ENCODE measurements around the gene SLC39A1. TPM values are rescaled to one million over a fixed set of nuclear protein-coding genes. Genes with fewer than 3 reads are reported as not detected.
A peak's percentile ranks its signal among the peaks of the same experiment; 100 is the strongest.

Gene SLC39A1
- polyA plus RNA-seq, 1 donor from 2014 or later, result 35.2 TPM

DNA sequence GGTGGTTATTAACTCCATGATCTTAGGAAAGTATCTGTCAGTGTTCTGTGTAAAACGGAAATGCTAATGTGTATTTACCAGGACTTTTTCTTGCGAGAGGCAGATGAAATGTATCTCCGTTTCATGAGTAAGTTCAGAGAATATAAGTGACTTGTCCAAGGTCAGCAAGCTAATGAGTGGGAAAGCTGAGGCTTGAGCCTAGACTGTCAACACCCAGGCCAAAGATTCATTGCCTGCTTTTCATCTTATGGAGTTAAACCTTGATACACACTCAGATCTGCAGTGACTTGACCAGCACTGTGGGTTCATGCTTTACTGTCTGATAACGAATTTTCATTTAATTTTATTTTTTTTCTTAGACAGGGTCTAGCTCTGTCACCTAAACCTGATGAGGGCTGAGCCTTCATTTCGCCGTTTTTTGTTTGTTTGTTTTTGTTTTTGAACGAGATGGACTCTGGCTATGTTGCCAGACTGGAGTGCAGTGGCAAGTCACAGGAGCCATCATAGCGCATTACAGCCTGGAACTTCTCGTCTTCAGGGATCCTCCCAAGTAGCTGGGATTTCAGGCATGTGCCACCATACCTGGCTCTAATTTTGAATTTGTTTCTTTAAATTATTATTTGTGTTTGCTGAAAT is 15.1 kb upstream of the SLC39A1 start:
- no peaks in the 10 kb centered on the region for H3K36me3 ChIP-seq (ENCODE audit: insufficient read depth, low read length)
- no peaks in the 10 kb centered on the region for H4K20me1 ChIP-seq (ENCODE audit: insufficient read depth)
- H3K4me3 ChIP-seq (ENCODE audit: low read length), result peak overlapping the region; percentile 100
- peak overlapping the region; percentile 91 for H3K27ac ChIP-seq (ENCODE audit: low read length)
- peaks cover 11% of the 10 kb centered on the region for H3K79me2 ChIP-seq (replicated peaks; ENCODE audit: insufficient read depth, low read length)
- H3K9me2 ChIP-seq (ENCODE audit: insufficient read depth, low read length), result no peaks in the 10 kb centered on the region
- TF ChIP-seq, protein P1, sequence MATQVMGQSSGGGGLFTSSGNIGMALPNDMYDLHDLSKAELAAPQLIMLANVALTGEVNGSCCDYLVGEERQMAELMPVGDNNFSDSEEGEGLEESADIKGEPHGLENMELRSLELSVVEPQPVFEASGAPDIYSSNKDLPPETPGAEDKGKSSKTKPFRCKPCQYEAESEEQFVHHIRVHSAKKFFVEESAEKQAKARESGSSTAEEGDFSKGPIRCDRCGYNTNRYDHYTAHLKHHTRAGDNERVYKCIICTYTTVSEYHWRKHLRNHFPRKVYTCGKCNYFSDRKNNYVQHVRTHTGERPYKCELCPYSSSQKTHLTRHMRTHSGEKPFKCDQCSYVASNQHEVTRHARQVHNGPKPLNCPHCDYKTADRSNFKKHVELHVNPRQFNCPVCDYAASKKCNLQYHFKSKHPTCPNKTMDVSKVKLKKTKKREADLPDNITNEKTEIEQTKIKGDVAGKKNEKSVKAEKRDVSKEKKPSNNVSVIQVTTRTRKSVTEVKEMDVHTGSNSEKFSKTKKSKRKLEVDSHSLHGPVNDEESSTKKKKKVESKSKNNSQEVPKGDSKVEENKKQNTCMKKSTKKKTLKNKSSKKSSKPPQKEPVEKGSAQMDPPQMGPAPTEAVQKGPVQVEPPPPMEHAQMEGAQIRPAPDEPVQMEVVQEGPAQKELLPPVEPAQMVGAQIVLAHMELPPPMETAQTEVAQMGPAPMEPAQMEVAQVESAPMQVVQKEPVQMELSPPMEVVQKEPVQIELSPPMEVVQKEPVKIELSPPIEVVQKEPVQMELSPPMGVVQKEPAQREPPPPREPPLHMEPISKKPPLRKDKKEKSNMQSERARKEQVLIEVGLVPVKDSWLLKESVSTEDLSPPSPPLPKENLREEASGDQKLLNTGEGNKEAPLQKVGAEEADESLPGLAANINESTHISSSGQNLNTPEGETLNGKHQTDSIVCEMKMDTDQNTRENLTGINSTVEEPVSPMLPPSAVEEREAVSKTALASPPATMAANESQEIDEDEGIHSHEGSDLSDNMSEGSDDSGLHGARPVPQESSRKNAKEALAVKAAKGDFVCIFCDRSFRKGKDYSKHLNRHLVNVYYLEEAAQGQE (IDR thresholded peaks at IDR 0.05; ENCODE audit: borderline replicate concordance), result no peak
- no peak for TF ChIP-seq EP300 (conservative IDR thresholded peaks at IDR 0.05; ENCODE audit: poor library complexity, severe bottlenecking)
- TF ChIP-seq, protein P2, sequence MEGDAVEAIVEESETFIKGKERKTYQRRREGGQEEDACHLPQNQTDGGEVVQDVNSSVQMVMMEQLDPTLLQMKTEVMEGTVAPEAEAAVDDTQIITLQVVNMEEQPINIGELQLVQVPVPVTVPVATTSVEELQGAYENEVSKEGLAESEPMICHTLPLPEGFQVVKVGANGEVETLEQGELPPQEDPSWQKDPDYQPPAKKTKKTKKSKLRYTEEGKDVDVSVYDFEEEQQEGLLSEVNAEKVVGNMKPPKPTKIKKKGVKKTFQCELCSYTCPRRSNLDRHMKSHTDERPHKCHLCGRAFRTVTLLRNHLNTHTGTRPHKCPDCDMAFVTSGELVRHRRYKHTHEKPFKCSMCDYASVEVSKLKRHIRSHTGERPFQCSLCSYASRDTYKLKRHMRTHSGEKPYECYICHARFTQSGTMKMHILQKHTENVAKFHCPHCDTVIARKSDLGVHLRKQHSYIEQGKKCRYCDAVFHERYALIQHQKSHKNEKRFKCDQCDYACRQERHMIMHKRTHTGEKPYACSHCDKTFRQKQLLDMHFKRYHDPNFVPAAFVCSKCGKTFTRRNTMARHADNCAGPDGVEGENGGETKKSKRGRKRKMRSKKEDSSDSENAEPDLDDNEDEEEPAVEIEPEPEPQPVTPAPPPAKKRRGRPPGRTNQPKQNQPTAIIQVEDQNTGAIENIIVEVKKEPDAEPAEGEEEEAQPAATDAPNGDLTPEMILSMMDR (IDR thresholded peaks at IDR 0.05; ENCODE audit: poor library complexity, severe bottlenecking), result no peak
- peak overlapping the region; percentile 59 for H3K4me2 ChIP-seq (ENCODE audit: low read length)
- H3K9me3 ChIP-seq (ENCODE audit: low read length), result no peaks in the 10 kb centered on the region
- H3F3A ChIP-seq (ENCODE audit: insufficient read depth, low read length, poor library complexity, severe bottlenecking), result no peaks in the 10 kb centered on the region
- H3K27me3 ChIP-seq (ENCODE audit: insufficient read depth, low read depth, low read length), result no peaks in the 10 kb centered on the region
- peak overlapping the region; percentile 61 for H2AFZ ChIP-seq (ENCODE audit: low read depth, low read length)
- peak overlapping the region; percentile 88 for H3K9ac ChIP-seq (ENCODE audit: low read length)

DNA sequence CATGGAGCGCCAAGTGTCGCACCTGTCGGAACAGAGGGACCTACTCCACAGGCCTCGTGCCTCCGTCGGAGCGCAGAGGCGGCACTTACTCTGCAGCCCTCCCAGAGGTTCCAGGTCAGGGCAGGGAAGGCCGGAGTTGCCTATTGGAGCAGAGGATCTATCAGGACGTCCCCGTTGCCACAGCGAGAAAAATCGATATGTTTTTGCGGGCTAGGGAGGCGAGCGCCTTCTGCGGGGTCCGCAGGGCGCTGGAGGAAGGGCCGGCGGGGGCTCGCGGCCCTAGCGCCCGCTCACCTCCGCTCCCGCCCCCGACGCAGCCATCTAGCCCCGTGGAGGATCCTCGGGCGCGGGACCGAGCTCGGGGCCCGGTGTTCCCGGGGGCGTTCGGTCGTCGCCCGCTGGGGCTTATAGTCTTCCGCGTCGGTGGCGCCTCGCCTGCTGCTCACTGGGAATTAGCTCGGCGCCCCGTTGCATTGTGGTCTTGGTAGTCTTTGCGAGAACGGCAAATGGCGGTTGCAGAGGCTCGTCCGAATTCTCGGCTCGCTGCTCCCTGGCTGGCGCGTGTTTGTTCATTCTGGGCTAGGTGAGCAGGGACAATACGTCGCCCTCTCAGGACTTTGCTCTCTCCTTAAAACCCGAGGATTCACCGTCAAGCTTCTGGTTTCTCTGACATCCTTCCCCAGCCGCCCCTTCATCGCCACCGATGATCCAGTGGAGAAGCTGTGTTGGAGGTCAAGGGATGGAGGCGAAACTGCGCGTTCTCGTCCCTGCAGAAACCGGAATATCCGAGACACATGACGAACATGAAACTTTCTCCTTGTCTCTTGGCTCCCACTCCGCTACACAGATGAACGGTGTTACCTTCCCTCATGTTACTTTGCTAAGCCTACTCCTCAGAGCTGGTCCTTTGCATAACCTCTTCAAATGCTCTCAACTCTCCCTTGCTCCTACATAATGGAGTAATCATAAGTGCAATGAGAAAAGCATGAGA is 14.2 kb upstream of the SLC39A1 start, which contains the start of gene JTB:
Gene JTB (minus strand): TSS at position 425 of the 991 bp plus-strand sequence. CDS start 422 bp downstream, at position 3.
- peaks cover 11% of the 10 kb centered on the region for H3K79me2 ChIP-seq (replicated peaks; ENCODE audit: insufficient read depth, low read length)
- H4K20me1 ChIP-seq (ENCODE audit: insufficient read depth), result no peaks in the 10 kb centered on the region
- H3K36me3 ChIP-seq (ENCODE audit: insufficient read depth, low read length), result no peaks in the 10 kb centered on the region
- H3F3A ChIP-seq (ENCODE audit: insufficient read depth, low read length, poor library complexity, severe bottlenecking), result no peaks in the 10 kb centered on the region
- H2AFZ ChIP-seq (ENCODE audit: low read depth, low read length), result peak within 1 kb of the TSS; percentile 61
- no peaks in the 10 kb centered on the region for H3K27me3 ChIP-seq (ENCODE audit: insufficient read depth, low read depth, low read length)
- peak within 1 kb of the TSS; percentile 88 for H3K9ac ChIP-seq (ENCODE audit: low read length)
- H3K9me2 ChIP-seq (ENCODE audit: insufficient read depth, low read length), result no peaks in the 10 kb centered on the region
- H3K9me3 ChIP-seq (ENCODE audit: low read length), result no peaks in the 10 kb centered on the region
- TF ChIP-seq MXI1 (conservative IDR thresholded peaks at IDR 0.05; ENCODE audit: poor library complexity, severe bottlenecking), result peak; percentile 81
- TF ChIP-seq SMC3 (conservative IDR thresholded peaks at IDR 0.05; ENCODE audit: poor library complexity), result peak; percentile 20
- TF ChIP-seq, protein P1 (IDR thresholded peaks at IDR 0.05; ENCODE audit: borderline replicate concordance), result peak; percentile 30
- peak; percentile 53 for TF ChIP-seq TAF1 (IDR thresholded peaks at IDR 0.05; ENCODE audit: low read depth)
- TF ChIP-seq RAD21 (conservative IDR thresholded peaks at IDR 0.05), result no peak
- TF ChIP-seq POLR2AphosphoS5 (IDR thresholded peaks at IDR 0.05), result peak; percentile 64
- TF ChIP-seq EP300 (conservative IDR thresholded peaks at IDR 0.05; ENCODE audit: poor library complexity, severe bottlenecking), result no peak
- no peak for TF ChIP-seq EZH2 (IDR thresholded peaks at IDR 0.05; ENCODE audit: borderline replicate concordance, insufficient read depth, low read length, poor library complexity, severe bottlenecking)
- TF ChIP-seq, protein P2 (IDR thresholded peaks at IDR 0.05; ENCODE audit: poor library complexity, severe bottlenecking), result peak; percentile 42
- peak within 1 kb of the TSS; percentile 83 for H3K4me2 ChIP-seq (ENCODE audit: low read length)
- H3K4me3 ChIP-seq (ENCODE audit: low read length), result peak within 1 kb of the TSS; percentile 100
- H3K27ac ChIP-seq (ENCODE audit: low read length), result peak within 1 kb of the TSS; percentile 91

All from neural cell (in vitro differentiated cells).